ENCODE data around the gene OR2H2. TPM values are rescaled to one million over a fixed set of nuclear protein-coding genes. Genes with fewer than 3 reads are reported as not detected.

Gene OR2H2
- total RNA-seq, 2 donors from 2014 or later, result not detected

DNA sequence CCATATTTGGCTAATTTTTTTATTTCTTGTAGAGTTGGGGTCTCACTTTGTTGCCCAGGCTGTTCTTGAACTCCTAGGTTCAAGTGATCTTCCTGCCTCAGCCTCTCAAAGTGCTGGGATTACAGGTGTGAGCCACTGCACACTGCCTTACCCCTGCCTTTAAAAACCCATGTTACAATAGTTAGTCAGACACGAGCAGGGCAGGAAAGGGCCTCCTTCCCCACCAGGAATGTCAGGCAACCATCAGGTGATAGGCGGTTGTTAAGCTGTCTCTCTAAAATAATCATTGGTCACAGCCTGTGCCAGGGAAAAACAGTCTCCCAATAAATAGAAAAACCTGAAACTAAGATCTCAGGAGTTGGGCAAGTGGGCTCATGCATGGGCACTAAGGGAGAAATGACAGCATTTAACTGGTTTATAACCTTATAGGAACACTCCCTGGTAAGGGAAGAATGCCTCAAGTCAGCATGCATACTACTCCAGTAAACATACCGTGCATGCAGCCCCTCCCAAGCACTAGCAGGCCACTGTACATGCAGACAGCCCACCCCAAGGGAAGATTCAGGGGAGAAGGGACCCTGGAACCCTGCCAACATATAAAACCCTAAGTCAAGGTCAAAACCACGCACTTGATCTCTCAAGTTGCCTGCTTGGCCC is 8.4 kb downstream of the OR2H2 start:
- Histone ChIP-seq H3K4me1 (ENCODE audit: control insufficient read depth, insufficient read depth, low read length) (no peaks in the 10 kb centered on the region), H3K9ac (ENCODE audit: extremely low read depth, low read length, poor library complexity, severe bottlenecking) (no peak overlapping the region), H3K27me3 (ENCODE audit: control insufficient read depth, insufficient read depth, low read length, poor library complexity, severe bottlenecking) (no peaks in the 10 kb centered on the region), H3K4me3 (ENCODE audit: low read length) (no peak overlapping the region), H3K27ac (ENCODE audit: low read depth, low read length) (no peak overlapping the region), H3K36me3 (ENCODE audit: control insufficient read depth, insufficient read depth, low read length) (no peaks in the 10 kb centered on the region), H3K9me3 (ENCODE audit: control insufficient read depth, low read length) (no peaks in the 10 kb centered on the region)
- Mint-ChIP-seq H3K4me3 (no peak overlapping the region), H3K9me3 (no peaks in the 10 kb centered on the region), H3K27ac (no peak overlapping the region), H3K27me3 (ENCODE audit: insufficient read depth) (no peaks in the 10 kb centered on the region), H3K4me1 (no peaks in the 10 kb centered on the region), H3K36me3 (ENCODE audit: low read depth) (no peaks in the 10 kb centered on the region)
- no peak for DNase-seq
- WGBS, 2 experiments (ENCODE audit: insufficient coverage in 1 of 2, insufficient read length in 1 of 2), result 81 to 83% methylated on average over 4 of the region's 4 CpGs
- no peak for TF ChIP-seq CTCF (conservative IDR thresholded peaks at IDR 0.05)

GRCh38 chr6:29596381-29596900 is 11.5 kb downstream of the OR2H2 start:
- Histone ChIP-seq H3K9ac (ENCODE audit: extremely low read depth, low read length, poor library complexity, severe bottlenecking) (no peak overlapping the region), H3K27ac (ENCODE audit: low read depth, low read length) (no peak overlapping the region)

DNA sequence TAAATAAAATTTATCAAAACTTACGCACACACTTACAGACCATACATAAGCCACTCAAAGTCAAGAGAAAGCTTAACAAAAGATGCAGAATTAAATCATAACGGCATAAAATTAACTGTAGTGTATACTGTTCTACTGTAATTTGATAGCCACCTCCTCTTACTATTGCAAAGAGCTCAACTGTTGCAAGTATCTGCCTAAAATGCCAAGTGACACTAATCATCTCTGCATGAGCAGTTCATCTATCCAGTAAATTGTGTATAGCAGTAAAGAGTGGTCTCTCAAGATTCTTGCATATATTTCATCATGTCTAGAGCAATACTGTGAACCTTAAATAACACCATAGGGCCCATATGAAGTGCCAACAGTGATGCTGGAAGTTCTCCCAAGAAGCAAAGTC is 12.3 kb downstream of the OR2H2 start:
- H3K4me3 Mint-ChIP-seq, result no peak overlapping the region
- H3K4me3 ChIP-seq (ENCODE audit: low read length), result no peak overlapping the region
- TF ChIP-seq CTCF (conservative IDR thresholded peaks at IDR 0.05), result no peak
- H3K27ac Mint-ChIP-seq, result no peak overlapping the region
- 100% methylated on average over 2 of the region's 2 CpGs; no CpG with 5 or more reads in 1 of the 2 experiments for WGBS, 2 experiments (ENCODE audit: insufficient coverage in 1 of 2, insufficient read length in 1 of 2)
- H3K9me3 Mint-ChIP-seq, result no peaks in the 10 kb centered on the region
- no peaks in the 10 kb centered on the region for H3K4me1 ChIP-seq (ENCODE audit: control insufficient read depth, insufficient read depth, low read length)
- no peak overlapping the region for H3K9ac ChIP-seq (ENCODE audit: extremely low read depth, low read length, poor library complexity, severe bottlenecking)
- H3K27me3 ChIP-seq (ENCODE audit: control insufficient read depth, insufficient read depth, low read length, poor library complexity, severe bottlenecking), result no peaks in the 10 kb centered on the region
- DNase-seq, result no peak
- H3K27me3 Mint-ChIP-seq (ENCODE audit: insufficient read depth), result no peaks in the 10 kb centered on the region
- H3K36me3 ChIP-seq (ENCODE audit: control insufficient read depth, insufficient read depth, low read length), result peaks cover 20% of the 10 kb centered on the region
- H3K4me1 Mint-ChIP-seq, result no peaks in the 10 kb centered on the region
- no peak overlapping the region for H3K27ac ChIP-seq (ENCODE audit: low read depth, low read length)
- H3K36me3 Mint-ChIP-seq (ENCODE audit: low read depth), result peaks cover 18% of the 10 kb centered on the region
- H3K9me3 ChIP-seq (ENCODE audit: control insufficient read depth, low read length), result no peaks in the 10 kb centered on the region

More at GRCh38 chr6:29596381-29596900, 11.5 kb downstream of the OR2H2 start:
- DNase-seq, result peak; percentile 50
- H3K27ac Mint-ChIP-seq, result peak overlapping the region; percentile 30
- Histone ChIP-seq H3K9me3 (ENCODE audit: control insufficient read depth, low read length) (no peaks in the 10 kb centered on the region), H3K27me3 (ENCODE audit: control insufficient read depth, insufficient read depth, low read length, poor library complexity, severe bottlenecking) (no peaks in the 10 kb centered on the region), H3K4me1 (ENCODE audit: control insufficient read depth, insufficient read depth, low read length) (no peaks in the 10 kb centered on the region), H3K4me3 (ENCODE audit: low read length) (no peak overlapping the region), H3K36me3 (ENCODE audit: control insufficient read depth, insufficient read depth, low read length) (peaks cover 14% of the 10 kb centered on the region)
- no peaks in the 10 kb centered on the region for H3K9me3 Mint-ChIP-seq
- no peak for TF ChIP-seq CTCF (conservative IDR thresholded peaks at IDR 0.05)
- WGBS, 2 experiments (ENCODE audit: insufficient coverage in 1 of 2, insufficient read length in 1 of 2), result 73 to 89% methylated on average over 3 to 6 of the region's 6 CpGs
- H3K36me3 Mint-ChIP-seq (ENCODE audit: low read depth), result peaks cover 11% of the 10 kb centered on the region
- H3K4me1 Mint-ChIP-seq, result no peaks in the 10 kb centered on the region
- no peaks in the 10 kb centered on the region for H3K27me3 Mint-ChIP-seq (ENCODE audit: insufficient read depth)
- H3K4me3 Mint-ChIP-seq, result no peak overlapping the region
